ENCODE measurements around the gene TUBA1A. TPM values are rescaled to one million over a fixed set of nuclear protein-coding genes. Genes with fewer than 3 reads are reported as not detected.
"Not testable (repeated sequence)": the region's sequence is repeated elsewhere in the genome, so short reads cannot be mapped to it uniquely, and the experiment has no call there.

The TUBA1A gene
- total RNA-seq, 1 donor from 2014 or later, result 942 TPM

- H3K9ac ChIP-seq (ENCODE audit: low read depth in 1 of 3, low read length in 3 of 3), result no peak overlapping the region
- H3K27me3 ChIP-seq (ENCODE audit: control insufficient read depth in 3 of 3, insufficient read depth in 3 of 3, low read length in 3 of 3), result no peaks in the 10 kb centered on the region
- H3K9me3 ChIP-seq (ENCODE audit: control insufficient read depth in 3 of 3, low read length in 3 of 3), result no peaks in the 10 kb centered on the region
- H3K4me1 ChIP-seq (ENCODE audit: control insufficient read depth in 3 of 3, insufficient read depth in 3 of 3, low read length in 3 of 3), result peaks cover 0 to 5% (median 0%) of the 10 kb centered on the region in 3 donors
- H3K36me3 ChIP-seq (ENCODE audit: control insufficient read depth in 3 of 3, insufficient read depth in 3 of 3, low read length in 3 of 3), result no peaks in the 10 kb centered on the region
- H3K27ac ChIP-seq (ENCODE audit: low read depth, low read length), result no peak overlapping the region
- H3K4me3 ChIP-seq (ENCODE audit: low read length in 3 of 3), result no peak overlapping the region
Measured at GRCh38 chr12:49160399-49160798, 28.5 kb downstream of the TUBA1A start.

GRCh38 chr12:49154221-49154620, 34.7 kb downstream of the TUBA1A start:
- no peak overlapping the region for H3K4me3 ChIP-seq (ENCODE audit: low read length in 3 of 3)
- H3K9me3 ChIP-seq (ENCODE audit: control insufficient read depth in 3 of 3, low read length in 3 of 3), result no peaks in the 10 kb centered on the region
- no peaks in the 10 kb centered on the region for H3K27me3 ChIP-seq (ENCODE audit: control insufficient read depth in 3 of 3, insufficient read depth in 3 of 3, low read length in 3 of 3)
- H3K4me1 ChIP-seq (ENCODE audit: control insufficient read depth in 3 of 3, insufficient read depth in 3 of 3, low read length in 3 of 3), result no peaks in the 10 kb centered on the region
- no peaks in the 10 kb centered on the region for H3K36me3 ChIP-seq (ENCODE audit: control insufficient read depth in 3 of 3, insufficient read depth in 3 of 3, low read length in 3 of 3)
- H3K9ac ChIP-seq (ENCODE audit: low read depth in 1 of 3, low read length in 3 of 3), result no peak overlapping the region
- H3K27ac ChIP-seq (ENCODE audit: low read depth, low read length), result no peak overlapping the region

- no peaks in the 10 kb centered on the region for H3K9me3 ChIP-seq (ENCODE audit: control insufficient read depth in 3 of 3, low read length in 3 of 3)
- no peak overlapping the region for H3K27ac ChIP-seq (ENCODE audit: low read depth, low read length)
- H3K4me1 ChIP-seq (ENCODE audit: control insufficient read depth in 3 of 3, insufficient read depth in 3 of 3, low read length in 3 of 3), result no peaks in the 10 kb centered on the region
- H3K36me3 ChIP-seq (ENCODE audit: control insufficient read depth in 3 of 3, insufficient read depth in 3 of 3, low read length in 3 of 3), result no peaks in the 10 kb centered on the region
- H3K9ac ChIP-seq (ENCODE audit: low read depth in 1 of 3, low read length in 3 of 3), result no peak overlapping the region
- H3K27me3 ChIP-seq (ENCODE audit: control insufficient read depth in 3 of 3, insufficient read depth in 3 of 3, low read length in 3 of 3), result no peaks in the 10 kb centered on the region
- no peak overlapping the region for H3K4me3 ChIP-seq (ENCODE audit: low read length in 3 of 3)
Measured at GRCh38 chr12:49147384-49147783, 41.5 kb downstream of the TUBA1A start.

- Histone ChIP-seq H3K4me3 (ENCODE audit: low read length in 3 of 3) (no peak overlapping the region), H3K9ac (ENCODE audit: low read depth in 1 of 3, low read length in 3 of 3) (no peak overlapping the region), H3K4me1 (ENCODE audit: control insufficient read depth in 3 of 3, insufficient read depth in 3 of 3, low read length in 3 of 3) (no peaks in the 10 kb centered on the region), H3K27ac (ENCODE audit: low read depth, low read length) (no peak overlapping the region), H3K27me3 (ENCODE audit: control insufficient read depth in 3 of 3, insufficient read depth in 3 of 3, low read length in 3 of 3) (no peaks in the 10 kb centered on the region), H3K36me3 (ENCODE audit: control insufficient read depth in 3 of 3, insufficient read depth in 3 of 3, low read length in 3 of 3) (no peaks in the 10 kb centered on the region), H3K9me3 (ENCODE audit: control insufficient read depth in 3 of 3, low read length in 3 of 3) (no peaks in the 10 kb centered on the region)
Measured at GRCh38 chr12:49146406-49146805, 42.5 kb downstream of the TUBA1A start.

GRCh38 chr12:49144384-49144783, 44.5 kb downstream of the TUBA1A start:
- Histone ChIP-seq H3K4me3 (ENCODE audit: low read length in 3 of 3) (no peak overlapping the region), H3K27me3 (ENCODE audit: control insufficient read depth in 3 of 3, insufficient read depth in 3 of 3, low read length in 3 of 3) (no peaks in the 10 kb centered on the region), H3K27ac (ENCODE audit: low read depth, low read length) (no peak overlapping the region), H3K9ac (ENCODE audit: low read depth in 1 of 3, low read length in 3 of 3) (no peak overlapping the region), H3K9me3 (ENCODE audit: control insufficient read depth in 3 of 3, low read length in 3 of 3) (no peaks in the 10 kb centered on the region), H3K4me1 (ENCODE audit: control insufficient read depth in 3 of 3, insufficient read depth in 3 of 3, low read length in 3 of 3) (no peaks in the 10 kb centered on the region), H3K36me3 (ENCODE audit: control insufficient read depth in 3 of 3, insufficient read depth in 3 of 3, low read length in 3 of 3) (no peaks in the 10 kb centered on the region)

- Histone ChIP-seq H3K4me1 (ENCODE audit: control insufficient read depth in 3 of 3, insufficient read depth in 3 of 3, low read length in 3 of 3) (no peaks in the 10 kb centered on the region), H3K27me3 (ENCODE audit: control insufficient read depth in 3 of 3, insufficient read depth in 3 of 3, low read length in 3 of 3) (no peaks in the 10 kb centered on the region), H3K9me3 (ENCODE audit: control insufficient read depth in 3 of 3, low read length in 3 of 3) (no peaks in the 10 kb centered on the region), H3K27ac (ENCODE audit: low read depth, low read length) (no peak overlapping the region), H3K4me3 (ENCODE audit: low read length in 3 of 3) (no peak overlapping the region), H3K9ac (ENCODE audit: low read depth in 1 of 3, low read length in 3 of 3) (no peak overlapping the region), H3K36me3 (ENCODE audit: control insufficient read depth in 3 of 3, insufficient read depth in 3 of 3, low read length in 3 of 3) (no peaks in the 10 kb centered on the region)
Measured at GRCh38 chr12:49138999-49139398, 49.9 kb downstream of the TUBA1A start.

- Histone ChIP-seq H3K27me3 (ENCODE audit: control insufficient read depth in 3 of 3, insufficient read depth in 3 of 3, low read length in 3 of 3) (no peaks in the 10 kb centered on the region), H3K9me3 (ENCODE audit: control insufficient read depth in 3 of 3, low read length in 3 of 3) (no peaks in the 10 kb centered on the region), H3K27ac (ENCODE audit: low read depth, low read length) (no peak overlapping the region), H3K4me1 (ENCODE audit: control insufficient read depth in 3 of 3, insufficient read depth in 3 of 3, low read length in 3 of 3) (peaks cover 0 to 1% (median 0%) of the 10 kb centered on the region in 3 donors), H3K4me3 (ENCODE audit: low read length in 3 of 3) (no peak overlapping the region), H3K9ac (ENCODE audit: low read depth in 1 of 3, low read length in 3 of 3) (no peak overlapping the region), H3K36me3 (ENCODE audit: control insufficient read depth in 3 of 3, insufficient read depth in 3 of 3, low read length in 3 of 3) (no peaks in the 10 kb centered on the region)
Measured at GRCh38 chr12:49138587-49138986, 50.3 kb downstream of the TUBA1A start.

- H3K9ac ChIP-seq (ENCODE audit: low read depth in 1 of 3, low read length in 3 of 3), result no peak overlapping the region
- no peaks in the 10 kb centered on the region for H3K9me3 ChIP-seq (ENCODE audit: control insufficient read depth in 3 of 3, low read length in 3 of 3)
- H3K36me3 ChIP-seq (ENCODE audit: control insufficient read depth in 3 of 3, insufficient read depth in 3 of 3, low read length in 3 of 3), result no peaks in the 10 kb centered on the region
- no peaks in the 10 kb centered on the region for H3K27me3 ChIP-seq (ENCODE audit: control insufficient read depth in 3 of 3, insufficient read depth in 3 of 3, low read length in 3 of 3)
- H3K4me3 ChIP-seq (ENCODE audit: low read length in 3 of 3), result no peak overlapping the region
- H3K27ac ChIP-seq (ENCODE audit: low read depth, low read length), result no peak overlapping the region
- H3K4me1 ChIP-seq (ENCODE audit: control insufficient read depth in 3 of 3, insufficient read depth in 3 of 3, low read length in 3 of 3), result peaks cover 0 to 8% (median 1%) of the 10 kb centered on the region in 3 donors
Measured at GRCh38 chr12:49137476-49137875, 51.4 kb downstream of the TUBA1A start.

GRCh38 chr12:49136997-49137396, 51.9 kb downstream of the TUBA1A start:
- H3K9me3 ChIP-seq (ENCODE audit: control insufficient read depth in 3 of 3, low read length in 3 of 3); H3K27ac ChIP-seq (ENCODE audit: low read depth, low read length); H3K9ac ChIP-seq (ENCODE audit: low read depth in 1 of 3, low read length in 3 of 3); H3K27me3 ChIP-seq (ENCODE audit: control insufficient read depth in 3 of 3, insufficient read depth in 3 of 3, low read length in 3 of 3); H3K36me3 ChIP-seq (ENCODE audit: control insufficient read depth in 3 of 3, insufficient read depth in 3 of 3, low read length in 3 of 3); H3K4me3 ChIP-seq (ENCODE audit: low read length in 3 of 3): not testable (repeated sequence)
- H3K4me1 ChIP-seq (ENCODE audit: control insufficient read depth in 3 of 3, insufficient read depth in 3 of 3, low read length in 3 of 3), result peaks cover 3 to 12% (median 6%) of the 10 kb centered on the region in 3 donors

Measured in skeletal muscle tissue (tissue), 4 donors.